D721Med (cell line): ENCODE results near the gene FEM1A.

ENCODE experiments used
- DNase-seq: peaks from one replicate; pipeline ENCODE4 v3.0.0; 2011; ENCODE audit warnings: low spot score; ENCODE audit not compliant: insufficient read length
- FAIRE-seq: peaks from 2 replicates; lab custom pipeline; 2011; peaks lifted over from hg19 to GRCh38; lab: Jason Lieb, UNC
- TF ChIP-seq, protein P1 (sequence below): IDR thresholded peaks from 2 replicates; pipeline ENCODE4 v1.5.1; 2012; ENCODE audit warnings: mild to moderate bottlenecking, control low read depth; ENCODE audit not compliant: insufficient read depth; ENCODE audit errors: missing control alignments

The FEM1A gene

DNA sequence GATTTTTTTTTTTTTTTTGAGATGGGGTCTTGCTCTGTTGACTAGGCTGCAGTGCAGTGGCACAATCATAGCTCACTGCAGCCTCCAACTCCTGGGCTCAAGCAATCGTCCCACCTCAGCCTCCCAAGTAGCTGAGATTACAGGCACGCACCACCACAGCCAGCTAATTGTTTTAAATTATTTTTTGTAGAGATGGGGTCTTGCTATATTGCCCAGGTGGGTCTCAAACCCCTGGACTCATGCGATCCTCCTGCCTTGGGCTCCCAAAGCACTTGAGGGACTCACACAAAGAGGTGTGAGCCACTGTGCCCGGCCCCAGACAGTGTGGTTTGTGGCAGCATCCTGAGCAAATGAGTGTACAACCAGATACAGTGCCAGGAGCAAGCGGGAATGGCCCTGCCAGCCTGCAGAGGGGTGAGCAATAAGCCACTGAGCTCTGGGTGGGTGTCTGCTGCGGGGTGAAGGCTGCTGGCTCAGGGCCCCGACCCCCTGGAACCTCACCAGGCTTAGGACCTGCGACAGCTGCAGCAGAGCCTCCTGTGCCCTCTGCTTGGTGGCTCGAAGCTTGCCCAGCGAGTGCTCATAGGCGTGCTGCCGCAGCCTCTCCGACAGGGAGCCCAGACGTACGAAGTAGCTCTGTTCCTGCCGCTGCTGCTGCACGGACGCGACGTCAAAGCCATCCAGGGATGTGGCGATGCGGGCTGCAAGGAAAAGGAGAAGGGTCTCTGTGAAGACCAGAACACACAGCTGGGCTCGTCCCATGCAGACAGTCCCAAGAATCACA lies 55.8 kb downstream of the FEM1A start:
- DNase-seq (no peak), FAIRE-seq (no peak)
- TF ChIP-seq, protein P1, sequence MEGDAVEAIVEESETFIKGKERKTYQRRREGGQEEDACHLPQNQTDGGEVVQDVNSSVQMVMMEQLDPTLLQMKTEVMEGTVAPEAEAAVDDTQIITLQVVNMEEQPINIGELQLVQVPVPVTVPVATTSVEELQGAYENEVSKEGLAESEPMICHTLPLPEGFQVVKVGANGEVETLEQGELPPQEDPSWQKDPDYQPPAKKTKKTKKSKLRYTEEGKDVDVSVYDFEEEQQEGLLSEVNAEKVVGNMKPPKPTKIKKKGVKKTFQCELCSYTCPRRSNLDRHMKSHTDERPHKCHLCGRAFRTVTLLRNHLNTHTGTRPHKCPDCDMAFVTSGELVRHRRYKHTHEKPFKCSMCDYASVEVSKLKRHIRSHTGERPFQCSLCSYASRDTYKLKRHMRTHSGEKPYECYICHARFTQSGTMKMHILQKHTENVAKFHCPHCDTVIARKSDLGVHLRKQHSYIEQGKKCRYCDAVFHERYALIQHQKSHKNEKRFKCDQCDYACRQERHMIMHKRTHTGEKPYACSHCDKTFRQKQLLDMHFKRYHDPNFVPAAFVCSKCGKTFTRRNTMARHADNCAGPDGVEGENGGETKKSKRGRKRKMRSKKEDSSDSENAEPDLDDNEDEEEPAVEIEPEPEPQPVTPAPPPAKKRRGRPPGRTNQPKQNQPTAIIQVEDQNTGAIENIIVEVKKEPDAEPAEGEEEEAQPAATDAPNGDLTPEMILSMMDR: no peak

DNA sequence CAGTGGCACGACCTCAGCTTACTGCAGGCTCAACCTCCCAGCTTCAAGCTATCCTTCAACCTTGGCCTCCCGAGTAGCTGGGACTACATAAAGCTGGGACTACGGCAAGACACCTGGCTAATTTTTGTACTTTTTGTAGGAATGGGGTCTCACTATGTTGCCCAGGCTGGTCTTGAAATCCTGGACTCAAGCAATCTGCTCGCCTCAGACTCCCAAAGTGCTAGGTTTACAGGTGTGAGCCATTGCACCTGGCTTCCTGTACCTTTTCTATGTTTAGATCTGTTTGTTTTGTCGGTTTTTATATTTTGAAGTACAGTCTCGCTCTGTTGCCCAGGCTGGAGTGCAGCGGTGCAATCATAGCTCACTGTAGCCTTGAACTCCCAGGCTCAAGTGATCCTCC lies 57.5 kb downstream of the FEM1A start:
- FAIRE-seq (no peak), DNase-seq (no peak)
- TF ChIP-seq, protein P1: no peak
